Measurements from ENCODE around the gene DCDC1.

The DCDC1 gene

GRCh38 chr11:31214372-31214771, 155.2 kb downstream of the DCDC1 start:
- no peak for DNase-seq

DNA sequence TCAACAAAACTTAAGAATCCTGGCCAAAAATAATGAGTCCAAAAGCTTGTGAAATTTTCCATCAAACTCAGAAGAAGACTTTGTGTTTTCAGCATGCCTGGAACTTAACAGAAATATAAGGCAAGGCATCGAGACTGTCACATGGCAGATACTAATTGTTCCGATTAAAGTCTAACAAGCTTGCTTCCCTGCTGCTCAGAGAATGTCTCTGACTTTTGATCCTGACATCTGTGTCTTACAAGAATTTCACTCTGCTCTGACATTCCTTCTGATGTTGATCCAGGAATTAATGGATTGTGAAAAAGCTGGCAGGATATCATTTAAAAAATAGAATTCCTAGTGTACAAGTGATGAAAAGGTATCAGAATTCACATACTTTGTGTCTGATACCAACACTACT, 170.2 kb downstream of the DCDC1 start:
- no peak for DNase-seq

- no peak for DNase-seq
Measured at GRCh38 chr11:31173926-31174680, 195.4 kb downstream of the DCDC1 start.

- DNase-seq = no peak
Measured at GRCh38 chr11:31160504-31161422, 208.8 kb downstream of the DCDC1 start.

DNA sequence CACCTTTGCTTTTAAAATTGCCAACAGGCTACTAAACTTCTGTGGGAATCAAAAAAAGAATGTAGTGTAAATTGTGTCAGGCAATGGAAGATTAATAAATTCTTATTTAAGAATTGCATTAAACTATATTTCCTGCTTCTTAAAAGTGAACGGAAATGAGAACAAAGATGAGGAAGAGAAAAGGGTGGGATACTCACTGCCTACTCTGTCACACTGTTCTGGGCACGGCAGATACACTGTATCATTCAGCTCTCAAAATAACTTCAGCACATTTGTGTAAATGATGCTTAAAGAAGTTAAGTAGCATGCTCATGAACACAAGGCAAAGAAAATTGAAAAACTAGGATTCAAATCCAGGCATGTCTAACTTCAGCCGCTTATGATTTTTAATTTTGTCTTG, 218.7 kb downstream of the DCDC1 start:
- DNase-seq = no peak

GRCh38 chr11:31150011-31150410, 219.5 kb downstream of the DCDC1 start:
- DNase-seq = no peak

GRCh38 chr11:31141789-31142188, 227.8 kb downstream of the DCDC1 start:
- DNase-seq = no peak

- no peak for DNase-seq
Measured at GRCh38 chr11:31139479-31139878, 230.1 kb downstream of the DCDC1 start.

GRCh38 chr11:31132531-31133421, 236.8 kb downstream of the DCDC1 start:
- no peak for DNase-seq

GRCh38 chr11:31131760-31132159, 237.8 kb downstream of the DCDC1 start:
- no peak for DNase-seq

- DNase-seq = no peak
Measured at GRCh38 chr11:31127290-31127689, 242.2 kb downstream of the DCDC1 start.

GRCh38 chr11:31120428-31120827, 249.1 kb downstream of the DCDC1 start:
- DNase-seq = no peak

- DNase-seq = no peak
Measured at GRCh38 chr11:31118566-31118965, 251.0 kb downstream of the DCDC1 start.

DNA sequence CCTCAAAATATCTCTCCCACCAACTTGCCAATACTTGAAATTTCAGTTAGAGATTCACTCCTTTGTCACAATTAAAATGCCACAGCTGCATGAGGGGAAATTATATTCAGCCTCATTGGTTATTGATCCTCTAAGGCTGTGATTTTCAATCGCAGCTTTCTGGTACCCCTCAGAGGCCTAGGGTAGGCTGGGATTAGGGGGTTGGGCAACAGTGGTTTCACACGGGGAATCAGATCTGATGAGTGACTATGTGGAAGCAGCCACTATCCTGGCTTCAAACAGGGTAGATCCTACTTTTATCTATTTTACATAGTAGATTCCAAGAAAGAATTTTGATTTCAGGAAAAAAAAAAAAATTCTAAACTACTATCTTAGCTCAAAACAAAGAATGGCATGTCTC, 252.5 kb downstream of the DCDC1 start:
- no peak for DNase-seq

DNA sequence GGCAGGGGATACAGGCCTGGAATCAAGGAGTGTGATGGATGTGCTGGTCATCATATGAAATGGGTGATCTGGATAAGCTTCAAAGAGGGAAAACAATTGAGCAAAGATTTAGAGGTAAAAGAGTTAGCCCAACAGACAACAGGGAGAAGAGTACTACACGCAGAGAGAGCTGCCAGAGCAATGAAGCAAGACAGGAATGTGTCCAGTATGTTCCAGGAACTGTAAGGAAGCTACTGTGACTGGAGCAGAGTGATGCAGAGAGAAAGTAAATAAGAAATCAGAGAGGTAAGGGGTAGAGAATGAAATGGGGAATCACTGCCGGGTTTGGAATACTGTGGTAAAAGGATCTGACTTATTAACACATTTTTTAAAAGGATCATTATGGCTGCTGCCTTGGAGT, 255.1 kb downstream of the DCDC1 start:
- no peak for DNase-seq

- DNase-seq = no peak
Measured at GRCh38 chr11:31110830-31111229, 258.7 kb downstream of the DCDC1 start.

GRCh38 chr11:31109446-31109845, 260.1 kb downstream of the DCDC1 start:
- DNase-seq = no peak

DNA sequence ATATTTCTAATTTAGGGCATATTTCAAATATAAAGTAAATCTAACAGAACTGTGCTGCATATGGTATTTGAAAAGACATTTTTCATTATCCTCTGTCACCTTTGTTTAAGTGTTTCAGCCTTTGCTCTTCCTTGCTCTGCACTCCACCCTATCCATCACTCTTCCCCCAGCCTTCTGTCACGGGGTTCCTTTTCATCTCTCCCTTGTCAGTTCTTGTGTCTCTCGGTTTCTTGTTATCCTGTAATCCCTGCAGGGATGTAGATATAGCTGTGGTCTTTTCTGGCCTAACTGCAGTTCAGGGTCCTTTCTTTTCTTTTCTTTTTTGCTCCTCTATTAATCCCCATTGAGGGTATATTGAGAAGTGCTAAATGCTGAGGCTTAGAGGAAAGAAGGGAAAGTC, 261.9 kb downstream of the DCDC1 start:
- DNase-seq = no peak

DNA sequence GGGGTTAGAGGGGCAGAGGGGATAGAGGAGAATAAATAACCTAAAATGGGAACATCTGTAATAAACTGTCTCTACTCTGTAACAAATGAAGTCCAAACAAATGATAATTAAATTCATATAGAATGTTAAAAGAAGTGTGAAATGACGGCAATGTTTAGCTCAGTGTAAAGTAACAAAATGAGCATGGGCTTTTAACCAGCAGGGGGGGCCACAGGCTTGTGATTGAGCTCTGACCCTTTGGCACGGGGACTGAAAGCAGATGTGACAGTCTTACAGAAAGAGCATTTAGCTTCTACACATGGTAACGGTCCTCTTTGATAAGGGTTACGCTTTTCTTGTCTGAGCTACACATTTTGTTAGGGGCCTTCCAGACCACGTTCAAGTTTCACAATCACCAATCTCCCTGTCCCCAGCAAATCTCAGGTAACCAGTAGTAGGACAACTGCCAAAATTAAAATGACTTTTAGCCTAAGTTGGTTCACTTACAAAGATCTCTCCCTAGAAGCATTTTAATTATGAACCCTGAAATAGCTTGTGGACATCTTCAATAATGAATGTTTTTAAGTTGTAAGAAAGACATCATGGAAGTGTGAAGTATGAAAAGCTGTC, 262.5 kb downstream of the DCDC1 start:
- DNase-seq = peak; percentile 38

GRCh38 chr11:31106326-31106725, 263.2 kb downstream of the DCDC1 start:
- DNase-seq = no peak

GRCh38 chr11:31102875-31103274, 266.7 kb downstream of the DCDC1 start:
- DNase-seq = no peak

DNA sequence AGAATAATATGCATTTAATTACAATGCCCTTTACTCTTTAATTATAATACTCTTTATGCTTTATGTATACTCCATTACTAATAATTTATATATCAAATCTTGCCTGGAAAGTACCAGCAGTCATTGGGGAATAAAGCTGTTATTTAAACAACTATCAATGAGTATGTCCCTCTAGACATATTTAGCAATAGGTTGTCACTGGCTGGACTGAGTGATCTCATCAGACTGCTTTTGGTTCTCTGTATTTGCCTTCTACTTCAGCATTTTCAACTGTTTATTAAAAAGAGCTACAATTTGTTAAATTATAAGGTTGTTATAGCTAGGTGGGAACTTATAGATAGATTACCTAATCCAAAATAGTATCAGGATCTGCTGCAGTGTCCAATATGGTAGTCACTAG, 267.2 kb downstream of the DCDC1 start:
- no peak for DNase-seq

Data from right hindlimb (tissue), 1 donor.